Panc1 (cell line): Measurements from ENCODE around the gene PLEKHG7. TPM values are rescaled to one million over a fixed set of nuclear protein-coding genes. Genes with fewer than 3 reads are reported as not detected.

Experiments used
- ATAC-seq: fragments of 200-7000 bp; cut with Tn5 transposase; 2 replicates; pipeline ENCODE4 v1.9.1; 2020; ENCODE audit warnings: mild to moderate bottlenecking, moderate library complexity
- BruUV-seq: library from RNA; stranded (reverse); fragments of 400-500 nt; replicated peaks from 2 replicates; lab custom pipeline; 2021; lab: Mats Ljungman, UMichigan
- CTCF ChIA-PET: fragments of 300-600 bp; sonication (Branson Sonifier 250); formaldehyde crosslinking; loops from one replicate; lab custom pipeline; 2022; ENCODE audit warnings: antibody characterized with exemption; lab: Charles Lee
- POLR2A ChIA-PET: fragments of 300-600 bp; sonication (Branson Sonifier 250); formaldehyde crosslinking; loops from one replicate; lab custom pipeline; 2022; ENCODE audit warnings: antibody characterized with exemption; lab: Charles Lee
- DNase-seq: peaks from one replicate; pipeline ENCODE4 v3.0.0-alpha.2; 2010; ENCODE audit warnings: low read depth, low spot score
- H3K27ac ChIP-seq: 2 replicates; pipeline ENCODE4 v1.5.1; 2011; ENCODE audit warnings: mild to moderate bottlenecking, low read length, inconsistent platforms
- H3K27me3 ChIP-seq: fragments of 200-500 bp; sonication (Bioruptor generic); 2 replicates; pipeline ENCODE4 v1.6.0; 2014; ENCODE audit warnings: low read length, inconsistent platforms; ENCODE audit not compliant: control insufficient read depth, insufficient read depth
- H3K36me3 ChIP-seq: fragments of 200-500 bp; sonication (Bioruptor generic); 2 replicates; pipeline ENCODE4 v1.5.1; 2014; ENCODE audit warnings: inconsistent platforms, mild to moderate bottlenecking, low read length, moderate library complexity; ENCODE audit not compliant: control insufficient read depth, insufficient read depth
- H3K4me1 ChIP-seq: 2 replicates; pipeline ENCODE4 v1.5.1; 2011; ENCODE audit warnings: inconsistent platforms, mild to moderate bottlenecking, low read length, moderate library complexity; ENCODE audit not compliant: control insufficient read depth, insufficient read depth
- H3K4me3 ChIP-seq, 2 experiments: 2 replicates each; pipeline ENCODE4 v1.5.1; 2011 to 2012; ENCODE audit warnings: low read depth in 2 of 2, low read length in 2 of 2, mild to moderate bottlenecking in 2 of 2, inconsistent platforms in 1 of 2, moderate library complexity in 1 of 2
- H3K9me3 ChIP-seq: fragments of 200-500 bp; sonication (Bioruptor generic); 2 replicates; pipeline ENCODE4 v1.5.1; 2014; ENCODE audit warnings: low read depth, mild to moderate bottlenecking, inconsistent platforms, low read length, moderate library complexity; ENCODE audit not compliant: control insufficient read depth, insufficient read depth
- POLR2AphosphoS5 ChIP-seq: IDR thresholded peaks from 2 replicates; pipeline ENCODE4 v1.6.1; 2012; ENCODE audit warnings: mild to moderate bottlenecking, low read depth, low read length, moderate library complexity
- SIN3A ChIP-seq: IDR thresholded peaks from 2 replicates; pipeline ENCODE4 v1.6.1; 2012; ENCODE audit warnings: low read depth, mild to moderate bottlenecking, low read length, moderate library complexity, borderline replicate concordance; ENCODE audit not compliant: insufficient read depth
- TCF7L2 ChIP-seq: IDR thresholded peaks from 2 replicates; pipeline ENCODE4 v1.6.1; 2011; ENCODE audit warnings: mild to moderate bottlenecking, low read depth, low read length, inconsistent platforms
- in situ Hi-C: cut with HindIII; loops from 2 replicates; pipeline ENCODE4 v1.10.0; 2016; ENCODE audit warnings: low sequenced_read_pairs, low pct_unique_long_range_greater_than_20kb
- intact Hi-C: fragments of 100-400 bp; cut with micrococcal nuclease; formaldehyde crosslinking; loops from one replicate; pipeline ENCODE4 v1.10.0; 2022; ENCODE audit not compliant: unreplicated experiment
- total RNA-seq: library from RNA; stranded (reverse); gene quantifications from one replicate; pipeline ENCODE4 v1.2.1, GENCODE V29; 2021; ENCODE audit not compliant: unreplicated experiment
- TF ChIP-seq, protein P1 (sequence below): fragments of 450-650 bp; IDR thresholded peaks from 2 replicates; pipeline ENCODE4 v1.5.1; 2017; ENCODE audit warnings: mild to moderate bottlenecking
- TF ChIP-seq, protein P2 (sequence below), 2 experiments: IDR thresholded peaks; 2 replicates each; pipeline ENCODE4 v1.6.1; 2011 to 2012; ENCODE audit warnings: low read depth in 2 of 2, control low read depth in 1 of 2, low read length in 1 of 2, mild to moderate bottlenecking in 1 of 2, moderate library complexity in 1 of 2; ENCODE audit not compliant: insufficient read depth in 1 of 2

Gene PLEKHG7
- total RNA-seq, 1 experiment from 2014 or later: not detected

DNA sequence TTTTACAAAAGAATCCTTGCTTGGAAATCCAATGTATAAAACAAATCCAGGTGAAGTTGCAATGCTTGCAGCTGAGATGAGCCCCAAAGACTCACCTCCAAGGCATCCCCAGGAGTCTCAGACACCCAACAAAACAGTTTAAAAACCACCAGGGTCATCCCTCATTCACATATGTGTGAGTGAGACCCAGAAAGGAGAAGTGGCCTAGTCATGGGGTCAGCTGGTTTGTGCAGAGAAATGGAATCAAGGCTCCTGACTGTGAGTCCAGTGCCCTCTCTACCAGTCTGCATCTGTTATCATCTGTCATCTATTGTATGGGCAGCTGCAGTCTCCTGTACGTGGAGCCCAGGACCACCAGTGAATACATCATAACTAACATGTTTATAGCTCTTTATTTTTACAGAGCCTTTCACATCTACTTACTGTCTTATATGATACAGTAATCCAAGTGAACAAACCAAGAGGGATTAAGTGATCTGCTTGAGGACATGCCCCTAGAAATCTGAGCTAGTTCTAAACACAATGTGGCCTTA, 27.1 kb downstream of the PLEKHG7 start:
- TF ChIP-seq, protein P1, sequence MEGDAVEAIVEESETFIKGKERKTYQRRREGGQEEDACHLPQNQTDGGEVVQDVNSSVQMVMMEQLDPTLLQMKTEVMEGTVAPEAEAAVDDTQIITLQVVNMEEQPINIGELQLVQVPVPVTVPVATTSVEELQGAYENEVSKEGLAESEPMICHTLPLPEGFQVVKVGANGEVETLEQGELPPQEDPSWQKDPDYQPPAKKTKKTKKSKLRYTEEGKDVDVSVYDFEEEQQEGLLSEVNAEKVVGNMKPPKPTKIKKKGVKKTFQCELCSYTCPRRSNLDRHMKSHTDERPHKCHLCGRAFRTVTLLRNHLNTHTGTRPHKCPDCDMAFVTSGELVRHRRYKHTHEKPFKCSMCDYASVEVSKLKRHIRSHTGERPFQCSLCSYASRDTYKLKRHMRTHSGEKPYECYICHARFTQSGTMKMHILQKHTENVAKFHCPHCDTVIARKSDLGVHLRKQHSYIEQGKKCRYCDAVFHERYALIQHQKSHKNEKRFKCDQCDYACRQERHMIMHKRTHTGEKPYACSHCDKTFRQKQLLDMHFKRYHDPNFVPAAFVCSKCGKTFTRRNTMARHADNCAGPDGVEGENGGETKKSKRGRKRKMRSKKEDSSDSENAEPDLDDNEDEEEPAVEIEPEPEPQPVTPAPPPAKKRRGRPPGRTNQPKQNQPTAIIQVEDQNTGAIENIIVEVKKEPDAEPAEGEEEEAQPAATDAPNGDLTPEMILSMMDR: no peak
- no peak for TF ChIP-seq TCF7L2
- no peak for TF ChIP-seq POLR2AphosphoS5
- TF ChIP-seq SIN3A: no peak
- TF ChIP-seq, protein P2, sequence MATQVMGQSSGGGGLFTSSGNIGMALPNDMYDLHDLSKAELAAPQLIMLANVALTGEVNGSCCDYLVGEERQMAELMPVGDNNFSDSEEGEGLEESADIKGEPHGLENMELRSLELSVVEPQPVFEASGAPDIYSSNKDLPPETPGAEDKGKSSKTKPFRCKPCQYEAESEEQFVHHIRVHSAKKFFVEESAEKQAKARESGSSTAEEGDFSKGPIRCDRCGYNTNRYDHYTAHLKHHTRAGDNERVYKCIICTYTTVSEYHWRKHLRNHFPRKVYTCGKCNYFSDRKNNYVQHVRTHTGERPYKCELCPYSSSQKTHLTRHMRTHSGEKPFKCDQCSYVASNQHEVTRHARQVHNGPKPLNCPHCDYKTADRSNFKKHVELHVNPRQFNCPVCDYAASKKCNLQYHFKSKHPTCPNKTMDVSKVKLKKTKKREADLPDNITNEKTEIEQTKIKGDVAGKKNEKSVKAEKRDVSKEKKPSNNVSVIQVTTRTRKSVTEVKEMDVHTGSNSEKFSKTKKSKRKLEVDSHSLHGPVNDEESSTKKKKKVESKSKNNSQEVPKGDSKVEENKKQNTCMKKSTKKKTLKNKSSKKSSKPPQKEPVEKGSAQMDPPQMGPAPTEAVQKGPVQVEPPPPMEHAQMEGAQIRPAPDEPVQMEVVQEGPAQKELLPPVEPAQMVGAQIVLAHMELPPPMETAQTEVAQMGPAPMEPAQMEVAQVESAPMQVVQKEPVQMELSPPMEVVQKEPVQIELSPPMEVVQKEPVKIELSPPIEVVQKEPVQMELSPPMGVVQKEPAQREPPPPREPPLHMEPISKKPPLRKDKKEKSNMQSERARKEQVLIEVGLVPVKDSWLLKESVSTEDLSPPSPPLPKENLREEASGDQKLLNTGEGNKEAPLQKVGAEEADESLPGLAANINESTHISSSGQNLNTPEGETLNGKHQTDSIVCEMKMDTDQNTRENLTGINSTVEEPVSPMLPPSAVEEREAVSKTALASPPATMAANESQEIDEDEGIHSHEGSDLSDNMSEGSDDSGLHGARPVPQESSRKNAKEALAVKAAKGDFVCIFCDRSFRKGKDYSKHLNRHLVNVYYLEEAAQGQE (IDR thresholded peaks at IDR 0.05; ENCODE audit: insufficient read depth in 1 of 2, low read depth in 2 of 2, low read length in 1 of 2): no peak
- DNase-seq: no peak
- intact Hi-C loops: no loop called here
- CTCF ChIA-PET: interaction anchor here (0.6 kb wide), 1 partner anchor 58 kb away, joined by 3 read pairs; no protein-coding TSS in a partner anchor
- Histone ChIP-seq H3K27me3 (0 out of 2 replicates have a peak, but pooled peaks cover 2% of the 10 kb centered on the region), H3K4me3 (no peak overlapping the region), H3K36me3 (no peaks in the 10 kb centered on the region), H3K4me1 (no peaks in the 10 kb centered on the region), H3K9me3 (no peaks in the 10 kb centered on the region), H3K27ac (no peak overlapping the region)
- BruUV-seq: no TSS peak
- no peak for ATAC-seq
- POLR2A ChIA-PET: no interaction called here
- in situ Hi-C loops: no loop called here

DNA sequence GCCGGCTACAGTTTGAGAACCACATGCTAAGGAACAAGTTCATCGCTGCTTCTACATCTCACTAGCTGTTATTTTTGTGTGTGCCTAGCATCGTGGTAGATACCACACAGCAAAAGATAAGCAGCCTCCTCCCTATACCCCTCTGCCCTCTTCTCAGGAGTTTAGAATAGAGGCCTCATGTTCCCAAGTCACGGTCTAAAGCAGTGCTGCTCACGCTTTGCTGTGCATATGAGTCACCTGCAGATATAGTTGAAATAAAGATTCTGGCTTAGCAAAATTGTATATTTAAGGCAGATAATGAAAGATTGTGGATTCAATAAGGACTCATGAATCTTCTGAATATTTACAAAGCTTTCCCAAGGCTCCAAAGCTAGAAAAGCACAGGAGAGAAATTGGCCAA, 28.0 kb downstream of the PLEKHG7 start:
- H3K4me3 ChIP-seq: no peak overlapping the region
- ChIA-PET POLR2A (no interaction called here), CTCF (no interaction called here)
- H3K9me3 ChIP-seq: no peaks in the 10 kb centered on the region
- in situ Hi-C loops (no loop called here), intact Hi-C loops (no loop called here)
- DNase-seq: no peak
- no peak overlapping the region for H3K27ac ChIP-seq
- 0 out of 2 replicates have a peak, but pooled peaks cover 2% of the 10 kb centered on the region for H3K27me3 ChIP-seq
- no peaks in the 10 kb centered on the region for H3K36me3 ChIP-seq
- no TSS peak for BruUV-seq
- no peaks in the 10 kb centered on the region for H3K4me1 ChIP-seq
- no peak for ATAC-seq
- TF ChIP-seq, protein P1: no peak
- TF ChIP-seq, protein P2 (IDR thresholded peaks at IDR 0.05; ENCODE audit: insufficient read depth in 1 of 2, low read depth in 2 of 2, low read length in 1 of 2): no peak
- TF ChIP-seq TCF7L2 (no peak), POLR2AphosphoS5 (no peak), SIN3A (no peak)
